Endodermal cell (in vitro differentiated cells): ENCODE measurements around the gene ALDH9A1. TPM values are rescaled to one million over a fixed set of nuclear protein-coding genes. Genes with fewer than 3 reads are reported as not detected.

ENCODE experiments used
- DNase-seq: peaks from one replicate; pipeline ENCODE4 v3.0.0-alpha.2; 2017
- H3K27ac ChIP-seq: 2 replicates; pipeline ENCODE4 v1.5.1; 2013; ENCODE audit warnings: mild to moderate bottlenecking, low read depth, low read length, moderate library complexity
- H3K27me3 ChIP-seq: 2 replicates; pipeline ENCODE4 v1.6.1; 2013; ENCODE audit warnings: mild to moderate bottlenecking, low read length, moderate library complexity; ENCODE audit not compliant: insufficient read depth, control insufficient read depth, poor library complexity, severe bottlenecking
- H3K36me3 ChIP-seq: 2 replicates; pipeline ENCODE4 v1.7.0; 2013; ENCODE audit warnings: mild to moderate bottlenecking, low read length, moderate library complexity; ENCODE audit not compliant: control insufficient read depth, insufficient read depth
- H3K4me1 ChIP-seq: one replicate; pipeline ENCODE4 v1.7.0; 2013; ENCODE audit warnings: low read length; ENCODE audit not compliant: control insufficient read depth, insufficient read depth
- H3K4me3 ChIP-seq: 2 replicates; pipeline ENCODE4 v1.5.1; 2013; ENCODE audit warnings: mild to moderate bottlenecking, low read length, moderate library complexity
- H3K9ac ChIP-seq: 2 replicates; pipeline ENCODE4 v1.6.1; 2013; ENCODE audit warnings: mild to moderate bottlenecking, low read length, moderate library complexity; ENCODE audit not compliant: poor library complexity, severe bottlenecking; ENCODE audit errors: extremely low read depth
- H3K9me3 ChIP-seq: 2 replicates; pipeline ENCODE4 v1.6.1; 2013; ENCODE audit warnings: mild to moderate bottlenecking, low read length, moderate library complexity; ENCODE audit not compliant: control insufficient read depth
- H3K27ac Mint-ChIP-seq: 2 replicates; pipeline ENCODE4 v1.8.0; 2020; ENCODE audit warnings: mixed read lengths
- H3K27me3 Mint-ChIP-seq: 2 replicates; pipeline ENCODE4 v1.8.0; 2021; ENCODE audit warnings: mild to moderate bottlenecking, mixed read lengths; ENCODE audit not compliant: insufficient read depth
- H3K36me3 Mint-ChIP-seq: 2 replicates; pipeline ENCODE4 v1.8.0; 2020; ENCODE audit warnings: low read depth, mixed read lengths
- H3K4me1 Mint-ChIP-seq: 2 replicates; pipeline ENCODE4 v1.8.0; 2020; ENCODE audit warnings: mixed read lengths
- H3K4me3 Mint-ChIP-seq: 2 replicates; pipeline ENCODE4 v1.8.0; 2020; ENCODE audit warnings: mild to moderate bottlenecking, moderate library complexity, mixed read lengths
- H3K9me3 Mint-ChIP-seq: 2 replicates; pipeline ENCODE4 v1.8.0; 2020; ENCODE audit warnings: mild to moderate bottlenecking, mixed read lengths
- CTCF ChIP-seq: fragments of 200-600 bp; sonication (generic); conservative IDR thresholded peaks from 2 replicates; pipeline ENCODE4 v1.5.0; 2021; ENCODE audit warnings: antibody characterized with exemption, mild to moderate bottlenecking
- WGBS, 2 experiments: methylation state at CpG; one replicate each; pipeline versions ENCODE4 v1.1.5 to v1.1.7; 2013; ENCODE audit warnings: missing lambda C conversion rate in 2 of 2, mixed read lengths in 1 of 2; ENCODE audit not compliant: insufficient coverage in 1 of 2, insufficient read length in 1 of 2; 5-methylcytosine and 5-hydroxymethylcytosine counted together
- total RNA-seq, 2 donors: library from RNA; stranded (reverse); fragmentation: NEBNext Ultra II Directional in 1 of 2; extraction: Animal tissue kit (Norgen Biotek cat#: 25700) in 1 of 2; gene quantifications; 2 replicates in 1 of 2; 3 replicates in 1 of 2; pipeline ENCODE4 v1.2.1, GENCODE V29; 2021

Gene ALDH9A1
- total RNA-seq, 2 donors from 2014 or later, result 47.6 to 52.2 TPM

DNA sequence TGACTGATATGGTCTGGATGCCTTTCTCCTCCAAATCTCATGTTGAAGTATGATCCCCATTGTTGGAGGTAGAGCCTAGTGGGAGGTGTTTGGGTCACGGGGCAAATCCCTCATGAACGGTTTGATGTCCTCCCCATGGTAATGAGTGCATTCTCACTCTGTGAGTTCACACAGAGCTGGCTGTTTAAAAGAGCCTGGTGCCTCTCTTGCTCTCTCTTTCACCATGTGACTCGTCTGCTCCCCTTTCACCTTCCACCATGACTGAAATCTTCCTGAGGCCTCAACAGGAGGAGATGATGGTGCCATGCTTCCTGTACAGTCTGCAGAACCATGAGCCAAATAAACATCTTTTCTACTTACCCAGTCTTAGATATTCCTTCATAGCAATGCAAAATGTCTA, 30.2 kb downstream of the ALDH9A1 start:
- no peak overlapping the region for H3K4me3 ChIP-seq
- H3K4me1 ChIP-seq, result no peaks in the 10 kb centered on the region
- Mint-ChIP-seq H3K4me1 (no peaks in the 10 kb centered on the region), H3K27ac (no peak overlapping the region), H3K4me3 (no peak overlapping the region), H3K9me3 (no peaks in the 10 kb centered on the region), H3K36me3 (peaks cover 73% of the 10 kb centered on the region), H3K27me3 (no peaks in the 10 kb centered on the region)
- no peaks in the 10 kb centered on the region for H3K27me3 ChIP-seq
- H3K27ac ChIP-seq, result no peak overlapping the region
- no peak for TF ChIP-seq CTCF
- 92 to 100% methylated on average over 1 to 3 of the region's 3 CpGs for WGBS, 2 experiments
- H3K9me3 ChIP-seq, result no peaks in the 10 kb centered on the region
- peaks cover 61% of the 10 kb centered on the region for H3K36me3 ChIP-seq
- DNase-seq, result no peak
- H3K9ac ChIP-seq, result no peak overlapping the region

DNA sequence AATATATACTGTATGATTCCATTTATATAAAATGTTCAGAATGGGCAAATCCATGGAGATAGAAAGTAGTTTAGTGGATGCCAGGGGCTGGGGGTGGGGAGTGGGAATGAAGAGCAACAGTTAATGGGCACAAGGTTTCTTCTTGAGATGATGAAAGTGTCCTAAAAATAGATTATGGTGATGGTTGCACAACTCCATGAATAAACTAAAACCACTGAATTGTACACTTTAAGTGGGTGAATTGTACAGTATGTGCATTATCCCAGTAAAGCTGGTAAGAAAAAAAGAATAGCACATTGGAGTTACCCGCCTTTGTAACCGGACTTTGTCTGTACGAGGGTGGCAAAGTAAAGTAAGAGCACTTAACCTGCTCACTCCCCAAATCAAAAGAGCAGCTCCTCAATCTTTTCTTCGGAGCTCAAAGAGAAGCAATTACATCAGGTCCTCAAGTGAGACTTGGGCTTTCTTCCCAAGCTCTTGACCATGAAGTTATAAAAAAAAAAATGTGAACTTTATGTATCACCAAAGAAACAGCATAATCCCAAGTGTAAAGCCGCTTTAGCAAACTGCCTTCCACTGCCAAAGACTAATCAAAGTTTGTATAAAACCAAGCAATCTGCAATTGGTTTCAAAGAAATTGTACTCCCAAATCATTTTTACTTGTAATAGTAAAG, 32.1 kb downstream of the ALDH9A1 start:
- 86 to 100% methylated on average over 3 to 5 of the region's 5 CpGs for WGBS, 2 experiments
- H3K36me3 Mint-ChIP-seq, result peaks cover 67% of the 10 kb centered on the region
- H3K27me3 ChIP-seq, result no peaks in the 10 kb centered on the region

GRCh38 chr1:165662186-165662585, 36.2 kb downstream of the ALDH9A1 start:
- TF ChIP-seq CTCF, result no peak

More for the DNA sequence above, 32.1 kb downstream of the ALDH9A1 start:
- H3K9me3 ChIP-seq, result no peaks in the 10 kb centered on the region
- no peak for TF ChIP-seq CTCF
- Mint-ChIP-seq H3K4me1 (no peaks in the 10 kb centered on the region), H3K4me3 (no peak overlapping the region), H3K9me3 (no peaks in the 10 kb centered on the region), H3K27me3 (no peaks in the 10 kb centered on the region), H3K27ac (no peak overlapping the region)
- no peaks in the 10 kb centered on the region for H3K4me1 ChIP-seq
- no peak overlapping the region for H3K9ac ChIP-seq
- H3K4me3 ChIP-seq, result no peak overlapping the region
- no peak for DNase-seq
- peaks cover 68% of the 10 kb centered on the region for H3K36me3 ChIP-seq
- H3K27ac ChIP-seq, result no peak overlapping the region

More at GRCh38 chr1:165662186-165662585, 36.2 kb downstream of the ALDH9A1 start:
- no peak overlapping the region for H3K27ac ChIP-seq
- no peaks in the 10 kb centered on the region for H3K9me3 Mint-ChIP-seq
- no peak overlapping the region for H3K27ac Mint-ChIP-seq
- peaks cover 41% of the 10 kb centered on the region for H3K36me3 Mint-ChIP-seq
- no peaks in the 10 kb centered on the region for H3K27me3 Mint-ChIP-seq
- H3K36me3 ChIP-seq, result peaks cover 60% of the 10 kb centered on the region
- H3K9ac ChIP-seq, result no peak overlapping the region
- no peaks in the 10 kb centered on the region for H3K4me1 Mint-ChIP-seq
- 90% methylated on average over 3 of the region's 3 CpGs; no CpG with 5 or more reads in 1 of the 2 experiments for WGBS, 2 experiments
- H3K4me3 Mint-ChIP-seq, result no peak overlapping the region
- DNase-seq, result no peak
- no peaks in the 10 kb centered on the region for H3K4me1 ChIP-seq
- H3K4me3 ChIP-seq, result no peak overlapping the region
- H3K9me3 ChIP-seq, result no peaks in the 10 kb centered on the region
- no peaks in the 10 kb centered on the region for H3K27me3 ChIP-seq
